Suppressor macrophage treated with lipopolysaccharide for 1 hour (primary cell): ENCODE data around the gene P2RY4.
A peak's percentile ranks its signal among the peaks of the same experiment; 100 is the strongest.
"Not testable (repeated sequence)": the region's sequence is repeated elsewhere in the genome, so short reads cannot be mapped to it uniquely, and the experiment has no call there.

ENCODE experiments used
- DNase-seq, 3 donors: peaks; one replicate each; pipeline ENCODE4 v3.0.0-alpha.2; 2020 to 2022

Gene P2RY4

GRCh38 chrX:70260104-70260503, at the start of gene P2RY4:
TSS of gene P2RY4 (minus strand) at chrX:70260204. CDS start at chrX:70259624, 580 bp downstream.
- DNase-seq: no peak

- DNase-seq: no peak
Observed at GRCh38 chrX:70301716-70302115, 41.7 kb upstream of the P2RY4 start.

- DNase-seq: no peak
Observed at GRCh38 chrX:70293621-70294020, 33.6 kb upstream of the P2RY4 start.

GRCh38 chrX:70292788-70293187, 32.8 kb upstream of the P2RY4 start:
- DNase-seq: no peak

- DNase-seq: peak; percentile 87 to 91 (median 90)
Observed at GRCh38 chrX:70289793-70290770, 30.1 kb upstream of the P2RY4 start, which contains the start of the genes KIF4A and PDZD11. TSS of gene KIF4A (plus strand) at chrX:70290104. CDS start at chrX:70290459, 355 bp downstream. TSS of gene PDZD11 (minus strand) at chrX:70289927. CDS start at chrX:70289341, 586 bp downstream.

- DNase-seq: no peak
Observed at GRCh38 chrX:70289168-70289792, 29.3 kb upstream of the P2RY4 start.

GRCh38 chrX:70281951-70282350, 21.9 kb upstream of the P2RY4 start, which contains the start of gene RAB41:
TSS of gene RAB41 (plus strand) at chrX:70282172. CDS start at chrX:70282218, 46 bp downstream.
- no peak for DNase-seq

- DNase-seq: no peak
Observed at GRCh38 chrX:70280573-70280972, 20.6 kb upstream of the P2RY4 start.

- DNase-seq: no peak
Observed at GRCh38 chrX:70279081-70279480, 19.1 kb upstream of the P2RY4 start.

GRCh38 chrX:70274029-70274428, 14.0 kb upstream of the P2RY4 start:
- DNase-seq: not testable (repeated sequence)

- DNase-seq: no peak
Observed at GRCh38 chrX:70268034-70268433, 8.0 kb upstream of the P2RY4 start, which contains the start of gene ARR3. TSS of gene ARR3 (plus strand) at chrX:70268334. CDS start at chrX:70269386, 1,052 bp downstream.

- no peak for DNase-seq
Observed at GRCh38 chrX:70264784-70265183, 4.8 kb upstream of the P2RY4 start.

- DNase-seq: peak in 2 of 3 donors; percentile 1
Observed at GRCh38 chrX:70262952-70263567, 3.1 kb upstream of the P2RY4 start.

GRCh38 chrX:70257423-70258288, 2.3 kb downstream of the P2RY4 start:
- DNase-seq: no peak

- no peak for DNase-seq
Observed at GRCh38 chrX:70255452-70255851, 4.6 kb downstream of the P2RY4 start.

- DNase-seq: no peak
Observed at GRCh38 chrX:70254909-70255308, 5.1 kb downstream of the P2RY4 start.

GRCh38 chrX:70254063-70254400, 6.0 kb downstream of the P2RY4 start:
- no peak for DNase-seq

- DNase-seq: no peak
Observed at GRCh38 chrX:70253377-70254062, 6.5 kb downstream of the P2RY4 start.

GRCh38 chrX:70252491-70252890, 7.5 kb downstream of the P2RY4 start:
- DNase-seq: no peak

GRCh38 chrX:70247252-70247651, 12.8 kb downstream of the P2RY4 start:
- DNase-seq: no peak

- no peak for DNase-seq
Observed at GRCh38 chrX:70244881-70245280, 15.1 kb downstream of the P2RY4 start.

- DNase-seq: not testable (repeated sequence)
Observed at GRCh38 chrX:70243601-70244000, 16.4 kb downstream of the P2RY4 start.
